SHP77 (cell line): ENCODE measurements around the gene NUDT4B.
"Not testable (repeated sequence)": the region's sequence is repeated elsewhere in the genome, so short reads cannot be mapped to it uniquely, and the experiment has no call there.

Source experiments
- DNase-seq, 2 experiments: peaks; one replicate each; lab custom pipeline; 2025; lab: John Stamatoyannopoulos, UW

Gene NUDT4B

GRCh38 chr1:148748563-148749334 lies at the start of gene NUDT4B:
NUDT4B (plus strand) TSS chr1:148748774; CDS start chr1:148748953, 179 bp downstream.
- not testable (repeated sequence) for DNase-seq

- not testable (repeated sequence) for DNase-seq
Measured at GRCh38 chr1:148699357-148699756, 49.2 kb upstream of the NUDT4B start.

- DNase-seq, result not testable (repeated sequence)
Measured at GRCh38 chr1:148702242-148702641, 46.3 kb upstream of the NUDT4B start.

- DNase-seq, result not testable (repeated sequence)
Measured at GRCh38 chr1:148703973-148704591, 44.5 kb upstream of the NUDT4B start.

GRCh38 chr1:148705316-148705948 lies 43.1 kb upstream of the NUDT4B start:
- not testable (repeated sequence) for DNase-seq

GRCh38 chr1:148708779-148709333 lies 39.7 kb upstream of the NUDT4B start:
- DNase-seq, result not testable (repeated sequence)

- DNase-seq, result not testable (repeated sequence)
Measured at GRCh38 chr1:148710772-148711523, 37.6 kb upstream of the NUDT4B start.

GRCh38 chr1:148712353-148712752 lies 36.2 kb upstream of the NUDT4B start:
- DNase-seq, result not testable (repeated sequence)

- not testable (repeated sequence) for DNase-seq
Measured at GRCh38 chr1:148715518-148715917, 33.1 kb upstream of the NUDT4B start.

GRCh38 chr1:148716966-148717520 lies 31.5 kb upstream of the NUDT4B start:
- not testable (repeated sequence) for DNase-seq

GRCh38 chr1:148720918-148721317 lies 27.7 kb upstream of the NUDT4B start:
- not testable (repeated sequence) for DNase-seq

- not testable (repeated sequence) for DNase-seq
Measured at GRCh38 chr1:148722758-148723157, 25.8 kb upstream of the NUDT4B start.

- not testable (repeated sequence) for DNase-seq
Measured at GRCh38 chr1:148723515-148723914, 25.1 kb upstream of the NUDT4B start.

- DNase-seq, result not testable (repeated sequence)
Measured at GRCh38 chr1:148724872-148725271, 23.7 kb upstream of the NUDT4B start.

GRCh38 chr1:148727862-148728261 lies 20.7 kb upstream of the NUDT4B start:
- DNase-seq, result not testable (repeated sequence)

GRCh38 chr1:148729128-148729527 lies 19.4 kb upstream of the NUDT4B start:
- DNase-seq, result not testable (repeated sequence)

- DNase-seq, result not testable (repeated sequence)
Measured at GRCh38 chr1:148729541-148729940, 19.0 kb upstream of the NUDT4B start.

- DNase-seq, result not testable (repeated sequence)
Measured at GRCh38 chr1:148732277-148732676, 16.3 kb upstream of the NUDT4B start.

GRCh38 chr1:148733585-148734310 lies 14.8 kb upstream of the NUDT4B start:
- DNase-seq, result not testable (repeated sequence)

GRCh38 chr1:148734311-148734662 lies 14.3 kb upstream of the NUDT4B start:
- not testable (repeated sequence) for DNase-seq

GRCh38 chr1:148735538-148735937 lies 13.0 kb upstream of the NUDT4B start:
- not testable (repeated sequence) for DNase-seq
